ENCODE measurements around the gene FGFR4.

GRCh38 chr5:177131352-177132135 is 44.8 kb downstream of the FGFR4 start:
- TF ChIP-seq CTCF (IDR thresholded peaks at IDR 0.05; ENCODE audit: low read depth, low read length, poor library complexity, severe bottlenecking) (no peak), EZH2phosphoT487 (IDR thresholded peaks at IDR 0.05; ENCODE audit: borderline replicate concordance, low read length) (no peak)

All from DOHH2 (cell line).